Esophagus muscularis mucosa (tissue), 2 donors: Measurements from ENCODE around the gene PODXL2.

Experiments used
- POLR2A ChIP-seq: fragments of 450-650 bp; IDR thresholded peaks from one replicate; pipeline ENCODE4 v1.6.1; 2017; ENCODE audit warnings: antibody characterized with exemption, moderate library complexity, mild to moderate bottlenecking, low read depth
- POLR2AphosphoS5 ChIP-seq, 2 donors: sonication (generic); formaldehyde crosslinking; IDR thresholded peaks; one replicate each; pipeline ENCODE4 v1.6.1; 2017; ENCODE audit warnings: antibody characterized with exemption in 2 of 2

DNA sequence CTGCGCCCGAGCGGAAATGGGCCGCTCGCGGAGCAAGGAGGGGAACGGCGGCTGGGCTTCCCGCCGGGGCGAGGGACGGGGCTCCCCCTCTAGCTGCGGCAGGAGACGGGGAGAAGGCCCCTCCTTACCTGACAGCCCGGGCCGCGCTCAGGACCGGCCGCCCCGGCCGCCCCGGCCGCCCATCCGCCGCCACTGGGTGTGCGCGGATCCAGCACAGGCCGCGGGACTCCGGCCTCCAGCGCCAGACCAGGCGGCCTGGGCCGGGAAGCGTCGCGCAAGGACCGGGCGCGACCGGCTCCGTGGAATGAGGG is 38.7 kb upstream of the PODXL2 start:
- TF ChIP-seq POLR2AphosphoS5 (IDR thresholded peaks at IDR 0.05) (no peak), POLR2A (no peak)
